Caki2 (cell line): ENCODE data around the gene CCDC197. TPM values are rescaled to one million over a fixed set of nuclear protein-coding genes. Genes with fewer than 3 reads are reported as not detected.

Source experiments
- DNase-seq: peaks from one replicate; pipeline ENCODE4 v3.0.0-alpha.2; 2015; ENCODE audit warnings: low read depth
- in situ Hi-C: cut with HindIII; loops from 2 replicates; pipeline ENCODE4 v1.10.0; 2016; ENCODE audit warnings: low sequenced_read_pairs, low pct_unique_long_range_greater_than_20kb, mixed read lengths
- total RNA-seq: library from RNA; depleted of rRNA; stranded (reverse); fragments of >200 nt; shearing (Covaris generic); gene quantifications from 2 replicates; pipeline ENCODE4 v1.2.3, GENCODE V29; 2014; ENCODE audit warnings: low replicate concordance; rRNA removed

The CCDC197 gene
- not detected in 2 replicates for total RNA-seq

DNA sequence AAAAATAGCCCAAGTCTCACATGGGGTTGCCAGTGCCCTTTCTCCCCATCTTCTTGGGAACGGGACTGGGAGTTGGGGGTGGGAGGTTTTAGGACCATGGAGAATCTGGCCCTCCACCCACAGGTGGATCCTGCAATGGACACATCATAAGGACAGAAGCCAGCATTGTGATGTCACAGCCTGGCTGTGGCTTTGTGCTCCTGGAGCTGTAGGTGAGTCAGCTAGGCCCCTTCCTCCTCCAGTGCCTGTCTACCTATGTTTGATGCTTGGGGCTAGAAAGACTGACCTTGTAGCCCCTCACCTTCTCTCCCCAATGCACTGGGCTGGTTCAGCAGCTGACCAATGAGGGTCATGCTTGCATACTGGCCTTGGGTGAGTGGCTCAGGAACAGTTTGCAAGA is at the start of gene CCDC197:
CCDC197 (plus strand) TSS at position 220 of the 400 bp plus-strand sequence. CDS start 831 bp downstream, outside the sequence.
- in situ Hi-C loops, result no loop called here
- DNase-seq, result peak; percentile 14

DNA sequence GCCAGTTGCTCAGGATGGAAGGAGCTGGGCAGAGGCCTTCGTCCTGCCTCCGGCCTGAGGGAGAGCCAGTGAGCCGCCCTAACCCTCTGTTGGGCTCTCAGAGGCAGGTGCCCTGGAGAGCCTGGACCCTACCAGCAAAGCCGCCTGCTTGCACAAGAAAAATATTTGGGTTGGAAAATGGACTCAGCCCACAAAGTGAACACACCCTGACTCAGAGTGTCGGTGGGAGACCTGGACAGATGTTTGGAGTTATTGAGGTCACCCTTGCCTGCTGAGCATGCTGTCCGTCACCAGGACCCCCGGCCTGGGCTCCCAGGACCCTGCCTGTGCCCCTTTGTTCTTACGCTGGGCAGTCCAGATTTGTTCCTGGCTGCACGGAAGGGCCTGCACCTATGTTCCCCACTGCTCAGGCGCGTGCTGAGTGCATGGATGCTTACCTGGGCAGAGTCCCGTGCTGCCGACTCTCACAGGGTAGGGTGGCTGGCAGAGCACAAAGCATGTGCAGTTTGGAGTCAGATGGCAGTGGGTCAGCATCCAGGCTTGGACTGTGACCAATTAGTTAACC is 47.5 kb upstream of the CCDC197 start:
- in situ Hi-C loops, result no loop called here
- no peak for DNase-seq

- in situ Hi-C loops, result no loop called here
Measured at GRCh38 chr14:93950948-93951634, 46.0 kb upstream of the CCDC197 start.

DNA sequence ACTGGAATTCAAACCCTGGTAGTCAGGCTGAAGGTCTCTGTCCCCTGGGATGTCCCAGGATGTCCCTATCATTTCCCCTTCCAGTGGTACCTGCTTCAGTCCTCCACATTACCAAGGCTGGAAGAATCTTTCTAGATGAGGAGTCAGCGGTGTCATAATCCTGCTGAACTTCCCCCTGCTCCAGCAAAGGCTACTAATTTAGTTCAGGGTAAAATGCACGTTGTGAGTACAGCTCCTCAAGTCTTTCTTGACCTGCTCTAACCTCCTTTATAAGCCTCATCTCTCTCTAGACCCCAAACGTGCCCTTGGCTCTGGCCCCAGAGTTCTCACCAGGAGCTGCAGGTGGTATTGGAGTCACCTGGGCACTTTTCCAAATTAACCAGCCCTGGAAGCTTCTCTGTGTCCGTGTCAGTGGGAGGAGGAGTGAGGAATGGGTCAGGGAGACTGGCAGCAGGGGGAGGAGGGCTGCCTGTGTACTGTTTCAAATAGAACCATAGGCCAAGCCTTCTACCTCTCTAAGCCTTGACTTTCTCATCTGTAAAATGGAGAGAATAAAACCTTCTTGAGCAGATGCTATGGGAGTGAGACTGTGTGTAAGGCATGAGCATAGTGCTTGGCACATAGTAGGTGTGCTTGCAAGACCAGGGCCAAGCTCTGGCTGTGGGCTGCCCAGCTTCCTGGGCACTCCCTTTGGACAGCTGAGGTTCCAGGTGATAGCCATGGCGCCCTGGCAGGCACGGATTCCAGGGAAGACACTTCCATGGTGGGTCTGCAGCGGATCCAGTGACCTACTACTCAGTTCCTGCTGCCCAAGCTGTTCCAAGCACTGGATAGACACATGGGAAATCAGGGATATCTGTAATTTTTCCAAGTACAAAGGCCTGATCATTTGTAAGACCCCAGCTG is 45.2 kb upstream of the CCDC197 start:
- in situ Hi-C loops, result no loop called here
- no peak for DNase-seq

More at GRCh38 chr14:93950948-93951634, 46.0 kb upstream of the CCDC197 start:
- no peak for DNase-seq

DNA sequence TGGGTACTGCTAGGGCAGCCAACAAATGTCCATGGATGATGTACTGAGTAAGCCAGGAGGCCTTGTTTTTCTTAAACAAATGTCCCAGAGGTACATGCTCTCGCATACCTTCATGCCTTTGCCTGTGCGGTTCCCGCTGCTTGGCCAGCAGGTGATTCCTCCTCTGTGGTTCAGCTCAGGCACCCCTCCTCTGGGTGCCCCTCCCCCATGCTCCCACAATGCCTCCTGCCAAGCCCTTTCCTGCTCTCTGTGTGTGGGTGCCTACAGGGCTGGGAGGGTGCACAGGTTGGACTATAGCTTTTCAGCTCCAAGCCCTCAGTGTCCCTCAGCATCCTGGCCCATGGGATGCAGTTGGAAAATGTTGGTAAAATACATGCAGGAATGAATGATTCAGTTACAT is 44.3 kb upstream of the CCDC197 start:
- in situ Hi-C loops, result no loop called here
- DNase-seq, result no peak

GRCh38 chr14:93953263-93953662 is 43.8 kb upstream of the CCDC197 start:
- in situ Hi-C loops, result no loop called here
- no peak for DNase-seq

DNA sequence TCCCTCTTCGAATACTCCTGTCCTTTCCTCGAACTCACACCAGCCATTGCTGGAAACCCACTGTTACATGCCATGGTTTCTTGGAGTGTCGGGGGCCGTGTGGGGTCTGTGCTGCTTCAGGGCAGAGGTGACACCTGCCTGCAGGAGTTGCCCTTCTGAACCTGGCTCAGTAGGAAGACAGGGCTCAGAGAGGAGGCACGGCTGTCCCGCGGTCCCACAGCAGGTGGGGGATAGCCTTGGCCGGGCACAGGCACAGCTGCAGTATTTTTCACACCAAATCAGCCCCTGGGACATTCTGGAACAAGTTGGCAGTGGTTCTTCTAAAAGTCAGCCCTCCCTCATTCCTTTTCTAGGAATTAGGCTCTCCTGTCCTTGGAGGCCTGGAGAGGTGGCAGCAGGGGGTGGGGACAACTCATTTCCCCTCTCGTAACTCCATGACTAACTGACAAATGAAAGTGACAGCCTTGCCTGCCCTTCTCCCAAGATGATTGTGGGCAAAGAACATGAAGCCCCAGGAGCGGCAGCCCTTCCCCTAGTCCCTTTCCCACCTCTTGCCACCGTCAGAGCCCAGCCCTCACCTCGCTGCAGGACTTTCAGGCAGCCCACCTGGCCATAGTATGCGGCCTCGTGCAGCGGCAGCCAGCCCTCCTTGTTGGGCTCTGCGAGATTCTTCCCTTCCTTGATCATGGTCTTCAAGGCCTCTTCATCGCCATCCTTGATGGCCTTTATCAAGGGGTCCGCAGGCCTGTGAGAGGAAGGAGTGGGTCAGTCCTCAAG is 43.2 kb upstream of the CCDC197 start:
- in situ Hi-C loops, result no loop called here
- DNase-seq, result no peak

GRCh38 chr14:93954516-93954830 is 42.6 kb upstream of the CCDC197 start:
- in situ Hi-C loops, result no loop called here
- DNase-seq, result no peak

- no peak for DNase-seq
- in situ Hi-C loops, result no loop called here
Measured at GRCh38 chr14:93954900-93955849, 41.9 kb upstream of the CCDC197 start.

DNA sequence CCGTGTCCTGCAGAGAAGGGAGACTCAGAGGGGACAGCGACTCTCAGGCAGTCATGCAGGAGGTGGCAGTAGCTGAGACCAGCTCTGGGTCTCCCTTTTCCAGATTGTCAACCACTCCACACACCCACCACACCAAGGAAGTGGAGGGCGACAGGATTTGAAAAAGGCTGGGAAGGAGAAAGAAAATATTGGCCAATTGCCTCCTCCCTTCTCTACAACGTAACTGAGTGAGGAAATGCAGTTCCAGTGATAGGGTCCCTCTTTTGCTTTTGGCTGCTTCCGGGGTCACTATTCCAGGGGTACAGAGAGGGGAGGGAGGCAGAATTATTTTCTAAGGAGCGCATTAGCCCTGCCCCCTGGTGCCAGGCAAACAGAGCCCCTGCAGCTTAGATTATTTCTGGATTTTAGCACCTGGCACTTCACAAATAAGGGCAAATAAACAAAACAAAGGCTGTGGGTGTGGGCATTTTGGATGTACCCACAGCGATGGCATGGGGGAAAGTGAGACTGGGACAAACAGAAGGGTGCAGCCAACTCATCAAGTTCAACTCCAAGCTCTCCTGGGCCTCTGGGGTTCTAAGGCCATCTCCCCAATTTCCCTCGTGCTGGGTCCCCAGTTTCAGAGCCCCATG is 41.1 kb upstream of the CCDC197 start:
- in situ Hi-C loops, result no loop called here
- DNase-seq, result no peak

- in situ Hi-C loops, result no loop called here
- no peak for DNase-seq
Measured at GRCh38 chr14:93956514-93957332, 40.4 kb upstream of the CCDC197 start.

GRCh38 chr14:93957333-93957710 is 39.8 kb upstream of the CCDC197 start:
- no peak for DNase-seq
- in situ Hi-C loops, result no loop called here

DNA sequence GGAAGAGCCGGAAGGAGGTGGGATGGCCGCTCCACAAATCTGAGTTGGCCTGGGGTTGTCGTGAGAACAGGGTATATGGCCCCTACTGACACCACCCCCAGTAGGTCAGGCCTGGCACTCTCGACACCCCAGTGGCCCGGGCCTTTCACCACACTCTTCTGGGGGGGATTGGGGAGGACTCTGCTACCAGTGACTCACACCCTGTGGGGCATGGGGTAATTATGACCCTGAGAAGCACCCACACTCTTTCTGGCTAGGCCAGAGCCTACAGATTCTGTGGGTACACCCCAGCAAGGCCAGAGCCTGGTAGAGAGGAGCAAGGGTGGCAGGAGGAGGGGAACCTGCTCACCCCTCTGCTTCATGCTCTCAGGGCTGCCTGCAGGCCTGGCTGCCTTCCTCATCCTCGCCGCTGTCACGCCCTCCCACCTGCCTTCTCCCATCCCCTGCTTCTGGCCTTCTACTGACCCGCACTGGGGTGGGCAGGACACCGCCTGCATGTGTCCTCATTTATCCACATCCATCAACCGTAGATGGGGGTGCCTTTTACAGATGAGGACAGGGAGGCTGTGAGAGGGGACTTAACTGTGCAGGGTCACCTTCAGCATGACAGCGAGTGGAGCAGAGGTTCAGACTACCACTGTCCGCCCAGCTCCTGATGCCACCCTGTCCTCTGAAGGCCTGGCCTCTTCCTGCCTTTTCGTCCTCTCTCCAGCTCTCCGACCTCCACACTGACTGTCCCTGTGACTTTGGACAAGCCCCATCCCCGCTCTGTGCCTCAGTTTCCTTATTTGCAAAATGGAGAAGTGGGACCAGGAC is 39.1 kb upstream of the CCDC197 start:
- no peak for DNase-seq
- in situ Hi-C loops, result no loop called here

DNA sequence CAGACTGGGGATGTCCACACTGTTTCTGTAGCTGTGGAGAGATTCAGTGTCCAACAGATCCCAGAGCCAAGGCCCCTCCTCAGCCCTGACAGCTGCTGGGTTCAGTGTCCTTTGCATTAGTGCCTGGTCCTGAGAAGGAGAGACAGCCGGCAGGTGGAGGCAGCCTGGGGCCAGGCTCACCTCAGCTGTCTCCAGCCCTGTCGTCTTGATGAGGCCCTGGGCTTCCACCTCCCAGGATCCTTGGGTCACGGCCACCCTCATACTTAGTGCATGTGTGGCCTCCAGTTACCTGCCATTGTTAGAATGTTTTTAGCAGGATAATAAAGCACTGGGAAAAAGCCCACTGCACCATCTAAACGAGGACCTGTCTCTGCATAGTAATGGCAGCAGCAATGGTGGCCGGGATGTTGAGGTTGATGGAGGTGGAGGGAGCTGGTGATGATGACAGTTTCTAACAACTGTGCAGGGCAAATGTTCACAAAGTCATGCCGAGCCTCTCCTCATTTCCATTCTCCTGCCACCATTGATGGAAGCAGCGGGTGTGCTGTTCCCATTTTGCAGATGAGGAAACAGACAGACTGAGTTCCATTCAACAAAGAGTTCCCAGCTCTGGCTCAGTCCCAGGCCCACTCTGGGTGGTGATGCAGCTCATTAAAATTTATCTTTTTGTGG is 38.4 kb upstream of the CCDC197 start:
- in situ Hi-C loops, result no loop called here
- DNase-seq, result no peak
